Bronchial epithelial cell (primary cell): ENCODE results near the gene CACNA1C. TPM values are rescaled to one million over a fixed set of nuclear protein-coding genes. Genes with fewer than 3 reads are reported as not detected.

Source experiments
- DNase-seq: peaks from one replicate; pipeline ENCODE4 v3.0.0-alpha.2; 2010; ENCODE audit warnings: low read depth
- FAIRE-seq: peaks from 2 replicates; lab custom pipeline; 2011; peaks lifted over from hg19 to GRCh38; lab: Jason Lieb, UNC
- H3K27me3 ChIP-seq: 2 replicates; pipeline ENCODE4 v1.5.1; 2011; ENCODE audit warnings: low read length; ENCODE audit not compliant: control insufficient read depth, insufficient read depth
- H3K36me3 ChIP-seq: 2 replicates; pipeline ENCODE4 v1.5.1; 2011; ENCODE audit warnings: low read length; ENCODE audit not compliant: control insufficient read depth, insufficient read depth
- H3K4me3 ChIP-seq: 2 replicates; pipeline ENCODE4 v1.5.1; 2011; ENCODE audit warnings: mild to moderate bottlenecking, low read depth, low read length, control low read depth
- total RNA-seq: library from RNA; depleted of rRNA; stranded (reverse); fragments of >200 nt; gene quantifications from 2 replicates; pipeline ENCODE4 v1.2.1, GENCODE V29; 2014
- TF ChIP-seq, protein P1 (sequence below): IDR thresholded peaks from 2 replicates; pipeline ENCODE4 v1.5.1; 2011; ENCODE audit warnings: mild to moderate bottlenecking, moderate library complexity, low read length, control low read depth, inconsistent platforms; ENCODE audit not compliant: insufficient read depth, severe bottlenecking

CACNA1C gene
- total RNA-seq, 1 donor from 2014 or later = not detected

DNA sequence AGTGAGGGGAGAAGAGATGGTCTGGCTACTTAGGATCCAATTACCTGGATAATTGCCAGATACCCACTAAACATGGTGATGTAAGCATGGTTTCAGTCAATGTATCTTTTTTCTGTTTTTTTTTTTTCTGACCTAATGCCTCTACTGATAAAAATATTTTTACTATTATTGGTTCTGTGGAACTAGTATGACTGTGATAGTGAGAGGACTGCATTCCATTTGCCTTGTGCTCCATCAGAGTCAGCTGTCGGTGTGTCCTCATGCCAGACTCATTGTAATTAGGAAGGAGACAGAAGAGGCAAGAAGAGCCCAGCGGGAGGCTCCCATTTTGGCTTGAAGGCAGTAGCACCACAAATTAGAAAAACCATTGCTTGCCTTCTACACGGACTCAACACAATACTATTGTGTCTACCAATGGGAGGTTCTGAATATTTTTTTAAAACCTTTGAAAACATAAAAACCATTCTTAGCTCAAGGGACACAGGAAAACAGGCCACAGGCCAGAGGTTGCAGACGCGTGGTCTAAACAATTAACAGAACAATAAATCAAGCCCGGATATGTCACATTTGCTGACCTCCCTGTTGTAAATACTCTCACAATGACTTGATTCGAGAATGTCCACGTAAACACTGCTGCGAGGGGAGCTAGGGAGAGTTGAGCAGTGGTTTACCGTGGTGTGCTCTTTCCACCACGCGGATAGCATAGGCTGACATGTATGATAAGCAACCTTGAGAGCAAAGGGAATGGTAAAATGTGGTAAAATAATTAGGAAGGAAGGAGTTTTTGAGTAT lies 35.0 kb upstream of the CACNA1C start:
- Histone ChIP-seq H3K27me3 (no peaks in the 10 kb centered on the region), H3K36me3 (no peaks in the 10 kb centered on the region), H3K4me3 (no peak overlapping the region)
- no peak for FAIRE-seq
- DNase-seq = no peak
- TF ChIP-seq, protein P1, sequence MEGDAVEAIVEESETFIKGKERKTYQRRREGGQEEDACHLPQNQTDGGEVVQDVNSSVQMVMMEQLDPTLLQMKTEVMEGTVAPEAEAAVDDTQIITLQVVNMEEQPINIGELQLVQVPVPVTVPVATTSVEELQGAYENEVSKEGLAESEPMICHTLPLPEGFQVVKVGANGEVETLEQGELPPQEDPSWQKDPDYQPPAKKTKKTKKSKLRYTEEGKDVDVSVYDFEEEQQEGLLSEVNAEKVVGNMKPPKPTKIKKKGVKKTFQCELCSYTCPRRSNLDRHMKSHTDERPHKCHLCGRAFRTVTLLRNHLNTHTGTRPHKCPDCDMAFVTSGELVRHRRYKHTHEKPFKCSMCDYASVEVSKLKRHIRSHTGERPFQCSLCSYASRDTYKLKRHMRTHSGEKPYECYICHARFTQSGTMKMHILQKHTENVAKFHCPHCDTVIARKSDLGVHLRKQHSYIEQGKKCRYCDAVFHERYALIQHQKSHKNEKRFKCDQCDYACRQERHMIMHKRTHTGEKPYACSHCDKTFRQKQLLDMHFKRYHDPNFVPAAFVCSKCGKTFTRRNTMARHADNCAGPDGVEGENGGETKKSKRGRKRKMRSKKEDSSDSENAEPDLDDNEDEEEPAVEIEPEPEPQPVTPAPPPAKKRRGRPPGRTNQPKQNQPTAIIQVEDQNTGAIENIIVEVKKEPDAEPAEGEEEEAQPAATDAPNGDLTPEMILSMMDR = no peak

DNA sequence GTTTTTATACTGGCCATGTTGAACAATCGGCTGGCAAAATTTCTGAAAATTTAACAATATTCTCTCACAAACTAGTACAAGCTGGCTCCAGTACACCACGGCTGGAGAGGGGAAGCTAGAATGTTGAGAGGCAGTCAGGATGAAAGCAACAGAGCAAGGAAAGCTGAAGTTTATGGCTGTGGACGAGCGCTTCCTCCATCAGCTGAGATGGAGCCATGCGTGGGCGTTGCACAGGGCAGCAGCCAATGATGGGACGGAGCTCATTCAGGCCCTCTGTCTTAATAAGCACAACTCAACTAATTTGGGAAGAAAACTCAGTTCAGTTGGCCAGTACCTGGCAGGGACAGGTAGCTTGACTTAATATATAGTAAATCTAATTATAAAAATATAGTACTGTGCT lies 34.4 kb upstream of the CACNA1C start:
- H3K27me3 ChIP-seq = no peaks in the 10 kb centered on the region
- FAIRE-seq = no peak
- H3K36me3 ChIP-seq = no peaks in the 10 kb centered on the region
- no peak overlapping the region for H3K4me3 ChIP-seq
- TF ChIP-seq, protein P1 = no peak
- DNase-seq = no peak

DNA sequence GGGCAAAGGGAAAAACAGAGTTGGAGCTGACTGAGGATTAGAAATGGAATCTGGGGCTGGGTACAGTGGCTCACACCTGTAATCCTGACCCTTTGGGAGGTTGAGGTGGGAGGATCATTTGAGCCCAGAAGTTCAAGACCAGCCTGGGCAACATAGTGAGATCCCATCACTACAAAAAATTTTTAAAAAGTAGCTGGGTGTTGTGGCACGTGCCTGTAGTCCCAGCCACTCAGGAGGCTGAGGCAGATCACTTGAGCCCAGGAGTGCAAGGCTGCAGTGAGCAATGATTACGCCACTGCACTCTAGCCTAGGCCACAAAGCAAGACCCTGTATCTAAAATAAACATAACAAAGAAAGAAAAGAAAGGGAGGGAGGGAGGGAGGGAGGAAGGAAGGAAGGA lies 33.7 kb upstream of the CACNA1C start:
- FAIRE-seq (no peak), DNase-seq (no peak)
- no peaks in the 10 kb centered on the region for H3K27me3 ChIP-seq
- TF ChIP-seq, protein P1 = no peak
- no peak overlapping the region for H3K4me3 ChIP-seq
- no peaks in the 10 kb centered on the region for H3K36me3 ChIP-seq

DNA sequence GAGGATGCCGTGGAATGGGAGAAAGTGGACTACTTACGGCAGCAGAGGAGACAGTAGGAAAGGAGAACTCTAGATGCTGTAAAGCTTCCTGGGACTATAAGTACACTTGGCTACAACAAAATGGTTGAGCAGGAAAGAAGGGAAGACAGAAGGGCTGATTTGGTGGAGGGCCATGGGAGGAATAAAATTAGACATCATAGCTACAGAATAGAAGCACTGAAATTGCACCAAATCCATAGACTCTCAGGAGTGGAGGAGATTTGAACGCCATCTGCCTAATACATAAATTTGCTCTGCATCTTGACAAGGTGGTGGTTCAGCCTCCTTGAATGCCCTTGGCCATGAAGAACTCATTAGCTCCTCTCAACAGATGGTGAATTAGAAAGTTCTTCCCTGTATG lies 32.3 kb upstream of the CACNA1C start:
- Histone ChIP-seq H3K36me3 (no peaks in the 10 kb centered on the region), H3K4me3 (no peak overlapping the region), H3K27me3 (no peaks in the 10 kb centered on the region)
- DNase-seq (no peak), FAIRE-seq (no peak)
- TF ChIP-seq, protein P1 = no peak

DNA sequence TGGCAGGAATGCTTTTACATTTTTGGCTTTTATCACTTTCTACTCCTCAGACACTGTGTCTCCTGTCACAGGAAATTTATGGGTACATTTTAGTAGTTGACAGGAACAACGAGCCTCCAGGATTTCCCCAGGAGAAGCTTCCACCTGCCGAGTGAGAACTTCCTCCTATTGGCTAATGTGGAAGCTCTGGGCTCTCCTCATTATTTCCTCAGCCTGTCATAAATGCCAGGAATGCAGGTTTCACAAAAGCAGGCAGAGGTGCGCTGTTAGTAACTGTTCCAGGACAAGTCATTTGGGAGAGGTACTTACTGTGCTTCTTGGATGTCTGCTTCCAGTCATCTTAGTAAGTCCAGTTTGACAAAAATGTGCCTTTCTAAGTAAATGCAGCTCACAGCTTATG lies 29.4 kb upstream of the CACNA1C start:
- no peaks in the 10 kb centered on the region for H3K27me3 ChIP-seq
- DNase-seq = no peak
- FAIRE-seq = no peak
- H3K4me3 ChIP-seq = no peak overlapping the region
- H3K36me3 ChIP-seq = no peaks in the 10 kb centered on the region
- TF ChIP-seq, protein P1 = no peak

DNA sequence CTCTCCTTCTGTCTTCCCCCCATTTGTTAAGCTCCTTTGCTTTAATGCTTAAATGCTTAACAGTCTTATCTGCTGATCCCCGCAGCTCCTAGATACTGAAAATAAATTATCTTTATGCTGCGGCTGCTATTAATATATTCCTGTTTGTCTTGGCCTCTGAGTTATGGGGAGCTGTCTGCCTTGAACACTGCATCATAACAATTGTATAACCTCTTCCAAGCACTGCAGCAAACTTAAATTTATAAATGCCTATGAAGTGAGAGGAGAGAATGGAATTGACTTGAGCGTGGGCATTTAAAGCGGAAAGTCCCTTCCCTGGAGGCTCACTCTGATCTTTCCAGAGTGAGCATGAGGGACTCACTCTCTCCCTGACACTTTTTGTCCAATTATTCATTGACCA lies 25.4 kb upstream of the CACNA1C start:
- Histone ChIP-seq H3K4me3 (no peak overlapping the region), H3K36me3 (no peaks in the 10 kb centered on the region), H3K27me3 (no peaks in the 10 kb centered on the region)
- no peak for FAIRE-seq
- no peak for DNase-seq
- TF ChIP-seq, protein P1 = no peak
